K562 (cell line): ENCODE measurements around the gene IGSF21.

Experiments used
- BRD9 ChIP-seq: fragments of 450-650 bp; IDR thresholded peaks from 2 replicates; pipeline ENCODE4 v1.6.1; 2018; ENCODE audit warnings: low read depth; ENCODE audit not compliant: partially characterized antibody
- EGR1 ChIP-seq: fragments of 450-650 bp; conservative IDR thresholded peaks from 2 replicates; pipeline ENCODE4 v1.6.1; 2017; ENCODE audit warnings: mild to moderate bottlenecking
- NCOA1 ChIP-seq: fragments of 450-650 bp; IDR thresholded peaks from 2 replicates; pipeline ENCODE4 v1.6.1; 2016; ENCODE audit warnings: low read depth
- ZFX ChIP-seq: sonication (generic); formaldehyde crosslinking; IDR thresholded peaks from 2 replicates; pipeline ENCODE4 v1.8.0; 2022; ENCODE audit warnings: mild to moderate bottlenecking, missing genetic modification reagents, moderate library complexity
- ZNF175 ChIP-seq: fragments of 200-800 bp; sonication (Bioruptor generic); IDR thresholded peaks from 2 replicates; pipeline ENCODE4 v1.6.1; 2016; ENCODE audit warnings: low read depth, mild to moderate bottlenecking, missing genetic modification characterization, missing compliant biosample characterization
- TF ChIP-seq, protein P1 (sequence below): fragments of 250-450 bp; sonication (Bioruptor Pico); IDR thresholded peaks from 2 replicates; pipeline ENCODE4 v1.4.0; 2020; ENCODE audit warnings: mild to moderate bottlenecking, moderate library complexity
- TF ChIP-seq, protein P2 (sequence below): sonication (generic); formaldehyde crosslinking; IDR thresholded peaks from 2 replicates; pipeline ENCODE4 v1.8.1; 2023; ENCODE audit warnings: mild to moderate bottlenecking, missing genetic modification reagents
- TF ChIP-seq, protein P3 (sequence below), 2 experiments: fragments of 450-650 bp; IDR thresholded peaks; 2 replicates each; pipeline ENCODE4 v1.6.1; 2016
- TF ChIP-seq, protein P4 (sequence below), 3 experiments: IDR thresholded peaks in 2 of 3; conservative IDR thresholded peaks in 1 of 3; 2 replicates each; pipeline ENCODE4 v1.5.1; 2011 to 2012; ENCODE audit warnings: low read length in 3 of 3, mild to moderate bottlenecking in 3 of 3, control low read depth in 2 of 3, improper control_type of control experiment in 1 of 3, inconsistent platforms in 1 of 3, low read depth in 1 of 3, mixed read lengths in 1 of 3, moderate library complexity in 1 of 3; ENCODE audit not compliant: insufficient read depth in 2 of 3
- TF ChIP-seq, protein P5 (sequence below), 2 experiments: fragments of 450-650 bp; formaldehyde crosslinking in 1 of 2; IDR thresholded peaks; 2 replicates each; pipeline versions ENCODE4 v1.4.0 to v1.6.1; 2014 to 2020; ENCODE audit warnings: mild to moderate bottlenecking in 2 of 2, borderline replicate concordance in 1 of 2, low read depth in 1 of 2

DNA sequence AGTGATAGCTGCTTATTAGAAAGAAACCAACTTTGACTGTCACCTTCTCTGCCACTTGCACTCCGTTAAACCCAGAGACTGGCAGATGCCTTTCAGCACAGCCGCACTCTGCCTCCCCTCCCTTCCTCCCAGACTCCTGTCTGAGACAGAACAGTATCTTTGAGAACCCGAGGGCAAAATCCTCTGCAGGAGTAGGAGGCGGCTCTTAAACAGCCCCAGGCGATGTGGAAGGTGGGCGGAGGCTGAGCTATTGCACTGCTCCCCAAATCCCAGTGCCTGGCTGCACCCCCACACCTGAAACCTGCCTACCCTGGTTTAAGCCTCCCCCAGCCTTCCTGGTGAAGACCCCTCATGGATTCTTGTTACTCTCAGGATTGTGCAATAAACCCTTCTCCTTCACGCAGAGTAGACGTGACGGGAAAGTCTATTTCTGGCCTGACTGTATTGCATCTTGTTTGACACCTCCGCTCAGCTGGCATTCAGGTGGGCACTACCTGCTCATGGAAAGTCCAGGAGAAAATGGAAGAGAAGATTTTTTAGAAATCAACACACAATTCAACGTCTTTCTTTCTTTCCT is 34.4 kb upstream of the IGSF21 start:
- TF ChIP-seq, protein P1, sequence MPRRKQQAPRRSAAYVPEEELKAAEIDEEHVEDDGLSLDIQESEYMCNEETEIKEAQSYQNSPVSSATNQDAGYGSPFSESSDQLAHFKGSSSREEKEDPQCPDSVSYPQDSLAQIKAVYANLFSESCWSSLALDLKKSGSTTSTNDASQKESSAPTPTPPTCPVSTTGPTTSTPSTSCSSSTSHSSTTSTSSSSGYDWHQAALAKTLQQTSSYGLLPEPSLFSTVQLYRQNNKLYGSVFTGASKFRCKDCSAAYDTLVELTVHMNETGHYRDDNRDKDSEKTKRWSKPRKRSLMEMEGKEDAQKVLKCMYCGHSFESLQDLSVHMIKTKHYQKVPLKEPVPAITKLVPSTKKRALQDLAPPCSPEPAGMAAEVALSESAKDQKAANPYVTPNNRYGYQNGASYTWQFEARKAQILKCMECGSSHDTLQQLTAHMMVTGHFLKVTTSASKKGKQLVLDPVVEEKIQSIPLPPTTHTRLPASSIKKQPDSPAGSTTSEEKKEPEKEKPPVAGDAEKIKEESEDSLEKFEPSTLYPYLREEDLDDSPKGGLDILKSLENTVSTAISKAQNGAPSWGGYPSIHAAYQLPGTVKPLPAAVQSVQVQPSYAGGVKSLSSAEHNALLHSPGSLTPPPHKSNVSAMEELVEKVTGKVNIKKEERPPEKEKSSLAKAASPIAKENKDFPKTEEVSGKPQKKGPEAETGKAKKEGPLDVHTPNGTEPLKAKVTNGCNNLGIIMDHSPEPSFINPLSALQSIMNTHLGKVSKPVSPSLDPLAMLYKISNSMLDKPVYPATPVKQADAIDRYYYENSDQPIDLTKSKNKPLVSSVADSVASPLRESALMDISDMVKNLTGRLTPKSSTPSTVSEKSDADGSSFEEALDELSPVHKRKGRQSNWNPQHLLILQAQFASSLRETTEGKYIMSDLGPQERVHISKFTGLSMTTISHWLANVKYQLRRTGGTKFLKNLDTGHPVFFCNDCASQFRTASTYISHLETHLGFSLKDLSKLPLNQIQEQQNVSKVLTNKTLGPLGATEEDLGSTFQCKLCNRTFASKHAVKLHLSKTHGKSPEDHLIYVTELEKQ (CRISPR knock-in tag): no peak
- TF ChIP-seq EGR1 (no peak), ZNF175 (CRISPR knock-in tag) (no peak), NCOA1 (no peak), ZFX (CRISPR knock-in tag) (no peak), BRD9 (no peak)
- TF ChIP-seq, protein P2, sequence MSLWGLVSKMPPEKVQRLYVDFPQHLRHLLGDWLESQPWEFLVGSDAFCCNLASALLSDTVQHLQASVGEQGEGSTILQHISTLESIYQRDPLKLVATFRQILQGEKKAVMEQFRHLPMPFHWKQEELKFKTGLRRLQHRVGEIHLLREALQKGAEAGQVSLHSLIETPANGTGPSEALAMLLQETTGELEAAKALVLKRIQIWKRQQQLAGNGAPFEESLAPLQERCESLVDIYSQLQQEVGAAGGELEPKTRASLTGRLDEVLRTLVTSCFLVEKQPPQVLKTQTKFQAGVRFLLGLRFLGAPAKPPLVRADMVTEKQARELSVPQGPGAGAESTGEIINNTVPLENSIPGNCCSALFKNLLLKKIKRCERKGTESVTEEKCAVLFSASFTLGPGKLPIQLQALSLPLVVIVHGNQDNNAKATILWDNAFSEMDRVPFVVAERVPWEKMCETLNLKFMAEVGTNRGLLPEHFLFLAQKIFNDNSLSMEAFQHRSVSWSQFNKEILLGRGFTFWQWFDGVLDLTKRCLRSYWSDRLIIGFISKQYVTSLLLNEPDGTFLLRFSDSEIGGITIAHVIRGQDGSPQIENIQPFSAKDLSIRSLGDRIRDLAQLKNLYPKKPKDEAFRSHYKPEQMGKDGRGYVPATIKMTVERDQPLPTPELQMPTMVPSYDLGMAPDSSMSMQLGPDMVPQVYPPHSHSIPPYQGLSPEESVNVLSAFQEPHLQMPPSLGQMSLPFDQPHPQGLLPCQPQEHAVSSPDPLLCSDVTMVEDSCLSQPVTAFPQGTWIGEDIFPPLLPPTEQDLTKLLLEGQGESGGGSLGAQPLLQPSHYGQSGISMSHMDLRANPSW (CRISPR knock-in tag): no peak
- TF ChIP-seq, protein P3, sequence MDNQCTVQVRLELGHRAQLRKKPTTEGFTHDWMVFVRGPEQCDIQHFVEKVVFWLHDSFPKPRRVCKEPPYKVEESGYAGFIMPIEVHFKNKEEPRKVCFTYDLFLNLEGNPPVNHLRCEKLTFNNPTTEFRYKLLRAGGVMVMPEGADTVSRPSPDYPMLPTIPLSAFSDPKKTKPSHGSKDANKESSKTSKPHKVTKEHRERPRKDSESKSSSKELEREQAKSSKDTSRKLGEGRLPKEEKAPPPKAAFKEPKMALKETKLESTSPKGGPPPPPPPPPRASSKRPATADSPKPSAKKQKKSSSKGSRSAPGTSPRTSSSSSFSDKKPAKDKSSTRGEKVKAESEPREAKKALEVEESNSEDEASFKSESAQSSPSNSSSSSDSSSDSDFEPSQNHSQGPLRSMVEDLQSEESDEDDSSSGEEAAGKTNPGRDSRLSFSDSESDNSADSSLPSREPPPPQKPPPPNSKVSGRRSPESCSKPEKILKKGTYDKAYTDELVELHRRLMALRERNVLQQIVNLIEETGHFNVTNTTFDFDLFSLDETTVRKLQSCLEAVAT (IDR thresholded peaks at IDR 0.05): no peak
- TF ChIP-seq, protein P4, sequence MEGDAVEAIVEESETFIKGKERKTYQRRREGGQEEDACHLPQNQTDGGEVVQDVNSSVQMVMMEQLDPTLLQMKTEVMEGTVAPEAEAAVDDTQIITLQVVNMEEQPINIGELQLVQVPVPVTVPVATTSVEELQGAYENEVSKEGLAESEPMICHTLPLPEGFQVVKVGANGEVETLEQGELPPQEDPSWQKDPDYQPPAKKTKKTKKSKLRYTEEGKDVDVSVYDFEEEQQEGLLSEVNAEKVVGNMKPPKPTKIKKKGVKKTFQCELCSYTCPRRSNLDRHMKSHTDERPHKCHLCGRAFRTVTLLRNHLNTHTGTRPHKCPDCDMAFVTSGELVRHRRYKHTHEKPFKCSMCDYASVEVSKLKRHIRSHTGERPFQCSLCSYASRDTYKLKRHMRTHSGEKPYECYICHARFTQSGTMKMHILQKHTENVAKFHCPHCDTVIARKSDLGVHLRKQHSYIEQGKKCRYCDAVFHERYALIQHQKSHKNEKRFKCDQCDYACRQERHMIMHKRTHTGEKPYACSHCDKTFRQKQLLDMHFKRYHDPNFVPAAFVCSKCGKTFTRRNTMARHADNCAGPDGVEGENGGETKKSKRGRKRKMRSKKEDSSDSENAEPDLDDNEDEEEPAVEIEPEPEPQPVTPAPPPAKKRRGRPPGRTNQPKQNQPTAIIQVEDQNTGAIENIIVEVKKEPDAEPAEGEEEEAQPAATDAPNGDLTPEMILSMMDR (IDR thresholded peaks at IDR 0.05 in 2 of 3, conservative IDR thresholded peaks at IDR 0.05 in 1 of 3; ENCODE audit: insufficient read depth in 2 of 3, low read depth in 1 of 3, low read length in 3 of 3): no peak
- TF ChIP-seq, protein P5, sequence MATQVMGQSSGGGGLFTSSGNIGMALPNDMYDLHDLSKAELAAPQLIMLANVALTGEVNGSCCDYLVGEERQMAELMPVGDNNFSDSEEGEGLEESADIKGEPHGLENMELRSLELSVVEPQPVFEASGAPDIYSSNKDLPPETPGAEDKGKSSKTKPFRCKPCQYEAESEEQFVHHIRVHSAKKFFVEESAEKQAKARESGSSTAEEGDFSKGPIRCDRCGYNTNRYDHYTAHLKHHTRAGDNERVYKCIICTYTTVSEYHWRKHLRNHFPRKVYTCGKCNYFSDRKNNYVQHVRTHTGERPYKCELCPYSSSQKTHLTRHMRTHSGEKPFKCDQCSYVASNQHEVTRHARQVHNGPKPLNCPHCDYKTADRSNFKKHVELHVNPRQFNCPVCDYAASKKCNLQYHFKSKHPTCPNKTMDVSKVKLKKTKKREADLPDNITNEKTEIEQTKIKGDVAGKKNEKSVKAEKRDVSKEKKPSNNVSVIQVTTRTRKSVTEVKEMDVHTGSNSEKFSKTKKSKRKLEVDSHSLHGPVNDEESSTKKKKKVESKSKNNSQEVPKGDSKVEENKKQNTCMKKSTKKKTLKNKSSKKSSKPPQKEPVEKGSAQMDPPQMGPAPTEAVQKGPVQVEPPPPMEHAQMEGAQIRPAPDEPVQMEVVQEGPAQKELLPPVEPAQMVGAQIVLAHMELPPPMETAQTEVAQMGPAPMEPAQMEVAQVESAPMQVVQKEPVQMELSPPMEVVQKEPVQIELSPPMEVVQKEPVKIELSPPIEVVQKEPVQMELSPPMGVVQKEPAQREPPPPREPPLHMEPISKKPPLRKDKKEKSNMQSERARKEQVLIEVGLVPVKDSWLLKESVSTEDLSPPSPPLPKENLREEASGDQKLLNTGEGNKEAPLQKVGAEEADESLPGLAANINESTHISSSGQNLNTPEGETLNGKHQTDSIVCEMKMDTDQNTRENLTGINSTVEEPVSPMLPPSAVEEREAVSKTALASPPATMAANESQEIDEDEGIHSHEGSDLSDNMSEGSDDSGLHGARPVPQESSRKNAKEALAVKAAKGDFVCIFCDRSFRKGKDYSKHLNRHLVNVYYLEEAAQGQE (IDR thresholded peaks at IDR 0.05; ENCODE audit: borderline replicate concordance): no peak
- TF ChIP-seq, protein P5 (CRISPR knock-in tag; IDR thresholded peaks at IDR 0.05; ENCODE audit: low read depth): no peak
